Stimulated activated CD8-positive, alpha-beta memory T cell treated with anti-CD3 and anti-CD28 coated beads, Interleukin-15, amount 100 ng/mL, for 48 hours (primary cell): ENCODE results near the gene PRRT1B.
"Not testable (repeated sequence)": the region's sequence is repeated elsewhere in the genome, so short reads cannot be mapped to it uniquely, and the experiment has no call there.

ENCODE experiments used
- DNase-seq, 2 donors: peaks; one replicate each; pipeline ENCODE4 v3.0.0-alpha.2; 2020; ENCODE audit warnings: low read depth in 2 of 2

Gene PRRT1B

DNA sequence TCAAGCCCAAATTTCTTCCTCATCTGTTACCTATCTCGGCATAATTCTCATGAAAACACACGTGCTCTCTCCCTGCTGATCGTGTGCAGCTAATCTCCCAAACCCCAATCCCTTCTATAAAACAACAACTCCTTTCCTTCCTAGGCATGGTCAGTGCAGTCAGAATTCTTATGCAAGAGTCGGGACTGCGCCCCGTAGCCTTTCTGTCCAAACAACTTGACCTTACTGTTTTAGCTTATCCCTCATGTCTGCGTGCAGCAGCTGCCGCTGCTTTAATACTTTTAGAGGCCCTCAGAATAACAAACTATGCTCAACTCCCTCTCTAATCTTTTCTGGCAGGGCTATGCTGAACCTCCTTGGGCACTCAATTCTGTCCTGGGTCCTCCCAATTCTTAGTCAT is 5.1 kb downstream of the PRRT1B start:
- not testable (repeated sequence) for DNase-seq

DNA sequence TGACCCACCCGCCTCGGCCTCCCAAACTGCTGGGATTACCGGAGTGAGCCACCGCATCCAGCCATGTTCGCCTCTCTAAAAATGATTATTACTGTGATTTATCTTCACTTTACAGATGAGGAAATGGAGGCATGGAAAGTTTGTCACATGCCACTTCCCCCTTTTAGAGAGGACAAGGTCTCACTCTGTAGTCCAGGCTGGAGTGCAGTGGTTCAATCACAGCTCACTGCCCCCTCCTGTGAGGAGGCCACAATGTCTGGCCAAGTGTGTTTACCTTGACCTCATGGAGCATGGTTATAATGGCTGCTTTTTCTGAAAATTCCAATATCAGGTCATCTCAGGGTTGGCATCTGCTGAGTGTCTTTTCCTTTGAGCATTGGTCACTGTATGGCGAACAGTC is 6.7 kb downstream of the PRRT1B start:
- no peak for DNase-seq

DNA sequence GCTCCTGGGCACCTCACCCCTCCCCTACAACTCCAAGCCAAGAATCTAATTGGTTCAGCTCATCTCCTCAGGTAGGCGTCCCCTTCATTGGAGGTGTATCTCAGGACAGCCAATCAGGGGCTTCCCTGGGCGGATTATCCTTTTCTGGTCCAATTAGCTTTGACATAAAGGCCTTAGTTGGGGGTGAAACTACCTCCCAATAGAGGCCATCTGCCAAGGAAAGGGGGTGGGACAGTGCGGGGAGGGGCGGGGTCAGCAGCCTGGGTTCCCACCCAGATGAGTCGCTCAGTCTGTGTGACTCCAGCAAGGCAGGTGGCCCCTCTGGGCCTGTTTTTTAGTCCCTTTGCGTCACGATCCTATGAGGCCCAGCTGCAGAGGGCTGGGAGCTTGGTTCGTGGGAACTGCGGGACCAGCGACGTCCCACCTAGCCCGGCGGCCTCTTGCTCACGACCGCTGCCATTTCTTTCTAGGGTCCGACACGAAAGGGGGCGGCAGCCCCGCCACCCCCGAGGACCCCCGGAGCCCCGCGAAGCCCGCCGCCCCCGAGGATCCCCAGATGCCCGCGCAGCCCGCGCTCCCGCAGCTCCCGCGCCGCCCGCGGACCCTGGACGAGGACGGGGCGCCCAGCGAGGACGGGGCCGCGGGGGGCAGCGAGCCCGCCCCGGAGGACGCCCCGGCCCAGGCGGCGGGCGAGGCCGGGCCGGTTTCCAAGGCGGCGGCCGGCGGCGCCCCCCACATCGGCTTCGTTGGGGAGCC is 8.9 kb downstream of the PRRT1B start:
- no peak for DNase-seq

DNA sequence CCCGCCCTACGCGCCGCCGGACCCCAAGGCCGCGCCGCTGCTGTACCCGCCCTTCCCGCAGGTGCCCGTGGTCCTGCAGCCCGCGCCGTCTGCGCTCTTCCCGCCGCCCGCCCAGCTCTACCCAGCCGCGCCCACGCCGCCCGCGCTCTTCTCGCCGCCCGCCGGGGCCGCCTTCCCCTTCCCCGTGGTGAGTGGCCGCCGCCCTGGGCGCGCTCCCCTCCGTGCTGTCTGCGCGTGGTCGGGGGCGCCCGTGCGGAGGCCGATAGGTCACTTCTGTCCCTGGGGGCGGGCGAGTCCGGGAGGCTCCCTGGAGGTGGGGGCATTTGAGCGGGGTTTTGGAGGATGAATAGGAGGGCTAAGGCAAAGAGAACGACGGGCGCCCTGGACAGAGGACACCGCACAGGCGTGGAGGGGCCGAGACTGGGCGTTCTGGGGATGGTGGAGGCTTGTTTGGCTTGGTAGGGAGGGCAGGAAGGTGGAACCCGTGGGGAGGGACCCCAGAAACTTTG is 9.6 kb downstream of the PRRT1B start:
- no peak for DNase-seq

DNA sequence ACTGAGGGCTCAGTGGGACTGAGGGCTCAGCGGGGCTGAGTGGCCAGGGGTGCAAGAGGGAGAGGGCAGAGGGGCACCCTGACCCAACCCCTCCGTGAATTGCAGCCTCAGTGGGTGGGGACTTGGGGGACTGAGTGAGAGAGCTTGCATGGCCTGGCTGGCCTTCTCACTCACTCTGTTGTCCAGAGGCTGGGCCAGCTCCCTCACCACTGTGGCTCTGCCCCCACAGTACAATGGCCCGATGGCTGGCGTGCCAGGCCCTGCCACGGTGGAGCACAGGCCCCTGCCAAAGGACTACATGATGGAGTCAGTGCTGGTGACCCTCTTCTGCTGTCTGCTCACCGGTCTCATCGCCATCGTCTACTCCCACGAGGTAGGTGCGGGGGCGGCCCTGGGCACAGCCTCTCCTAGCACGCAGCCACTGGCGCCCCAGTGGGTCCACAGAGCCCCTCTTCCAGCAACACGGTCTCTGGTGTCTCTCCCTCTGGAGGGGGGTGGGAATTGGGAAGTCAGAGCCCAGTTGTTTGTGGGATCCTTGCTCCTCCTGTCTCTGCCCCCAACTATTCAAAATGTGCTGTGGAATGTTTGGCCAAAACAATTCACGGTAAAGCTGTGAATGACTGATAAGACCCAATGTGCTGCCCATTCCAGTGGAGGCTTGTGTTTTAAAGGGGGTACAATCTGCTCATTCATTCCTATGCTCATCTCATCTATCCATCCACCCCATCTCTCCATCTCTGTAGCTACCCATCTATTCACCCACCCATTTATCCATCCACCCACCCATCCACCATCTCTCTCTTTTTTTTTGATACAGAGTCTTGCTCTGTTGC is 10.7 kb downstream of the PRRT1B start:
- no peak for DNase-seq

DNA sequence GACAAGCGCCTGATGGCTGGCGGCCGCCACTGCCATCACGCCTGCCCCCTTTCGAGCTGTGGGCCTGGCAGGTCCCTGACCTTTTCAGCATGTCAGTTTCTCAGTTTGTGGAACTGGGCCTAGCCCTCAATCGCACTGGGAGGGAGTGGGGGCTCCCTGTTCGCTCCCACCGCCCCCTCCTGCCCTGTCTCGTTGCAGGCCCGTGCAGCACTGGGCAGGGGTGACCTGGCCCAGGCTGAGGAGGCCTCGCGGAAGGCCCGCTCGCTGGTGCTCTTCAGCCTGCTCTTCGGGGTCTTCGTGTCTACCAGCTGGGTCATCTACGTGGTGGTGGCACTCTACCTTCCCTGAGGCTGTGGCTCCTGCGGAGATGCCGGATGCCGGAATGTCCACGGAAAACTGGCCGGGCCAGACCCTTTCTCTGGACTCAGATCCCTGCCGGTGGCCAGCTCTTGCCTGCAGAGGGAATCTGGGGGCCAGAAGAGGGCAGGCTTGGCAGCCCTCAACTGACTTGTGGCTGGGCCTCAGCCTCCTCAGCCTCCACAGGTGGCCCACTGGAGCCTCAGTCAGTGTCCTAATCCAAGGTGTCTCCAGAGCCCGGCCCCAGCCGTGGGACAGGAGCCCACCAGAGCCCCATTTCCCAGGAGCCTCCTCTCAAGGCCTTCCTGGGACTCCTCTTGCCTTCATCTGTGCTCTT is 12.7 kb downstream of the PRRT1B start:
- DNase-seq, result no peak

DNA sequence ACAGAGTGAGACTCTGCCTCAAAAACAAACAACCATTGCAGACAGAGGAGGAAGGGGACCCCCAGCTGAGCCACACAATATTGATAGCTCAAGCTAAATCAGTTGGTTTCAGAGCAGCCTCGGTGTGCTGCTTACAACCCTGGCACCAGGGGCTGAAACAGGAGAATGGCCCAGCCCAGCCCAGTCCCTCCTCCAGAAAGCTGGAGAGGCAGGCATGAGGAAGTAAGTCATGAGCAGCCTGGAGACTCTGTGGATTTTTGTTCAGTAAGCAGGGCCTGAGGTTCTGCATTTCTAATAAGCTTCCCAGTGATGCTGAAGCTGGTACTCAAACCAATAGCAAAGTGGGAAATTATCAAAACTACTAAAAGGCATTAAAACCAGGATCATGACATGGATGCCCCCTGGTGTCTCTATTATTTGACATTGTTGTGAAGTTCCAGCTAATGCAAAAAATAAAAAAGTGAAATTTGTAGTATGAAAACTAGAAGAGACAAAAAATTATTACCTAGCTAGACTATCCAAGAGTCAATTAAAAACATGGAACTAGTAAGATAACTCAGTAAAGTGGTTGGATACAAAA is 14.2 kb downstream of the PRRT1B start:
- no peak for DNase-seq

DNA sequence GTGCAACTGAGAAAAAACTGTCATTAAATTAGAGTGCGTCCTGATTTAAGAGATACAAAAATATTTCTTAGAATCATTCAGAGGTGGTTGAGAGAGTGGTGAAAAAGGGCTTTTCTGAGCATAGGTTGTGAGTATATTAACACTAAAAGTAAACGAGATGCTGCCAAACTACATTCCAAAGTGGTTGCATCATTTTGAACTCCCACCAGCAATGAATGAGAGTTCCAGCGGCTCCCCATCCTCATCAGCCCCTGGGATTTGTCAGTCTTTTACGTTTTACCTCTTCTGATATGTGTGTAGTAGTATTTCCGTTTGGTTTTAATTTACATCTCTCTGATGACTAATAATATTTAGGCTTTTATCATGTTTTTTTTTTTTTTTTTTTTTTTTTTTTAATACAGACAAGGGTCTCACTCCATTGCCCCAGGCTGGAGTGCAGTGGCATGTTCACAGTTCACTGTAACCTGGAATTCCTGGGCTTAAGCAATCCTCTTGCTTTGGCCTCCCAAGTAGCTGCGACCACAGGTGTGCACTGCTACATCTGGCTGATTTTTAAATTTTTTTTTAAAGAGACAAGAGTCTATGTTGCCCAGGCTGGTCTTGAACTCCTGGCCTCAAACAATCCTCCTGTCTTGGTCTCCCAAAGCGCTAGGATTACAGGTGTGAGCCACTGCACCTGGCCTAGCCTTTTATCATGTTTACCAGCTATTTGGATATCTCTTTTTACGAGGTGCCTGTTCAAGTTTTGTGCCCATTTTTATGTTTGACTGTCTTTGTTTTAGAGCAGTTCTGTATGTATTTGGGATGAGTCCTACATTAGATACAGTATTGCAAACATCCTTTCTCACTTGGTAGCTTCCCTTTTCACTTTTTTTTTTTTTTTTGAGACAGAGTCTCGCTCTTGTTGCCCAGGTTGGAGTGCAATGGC is 17.0 kb downstream of the PRRT1B start:
- no peak for DNase-seq

DNA sequence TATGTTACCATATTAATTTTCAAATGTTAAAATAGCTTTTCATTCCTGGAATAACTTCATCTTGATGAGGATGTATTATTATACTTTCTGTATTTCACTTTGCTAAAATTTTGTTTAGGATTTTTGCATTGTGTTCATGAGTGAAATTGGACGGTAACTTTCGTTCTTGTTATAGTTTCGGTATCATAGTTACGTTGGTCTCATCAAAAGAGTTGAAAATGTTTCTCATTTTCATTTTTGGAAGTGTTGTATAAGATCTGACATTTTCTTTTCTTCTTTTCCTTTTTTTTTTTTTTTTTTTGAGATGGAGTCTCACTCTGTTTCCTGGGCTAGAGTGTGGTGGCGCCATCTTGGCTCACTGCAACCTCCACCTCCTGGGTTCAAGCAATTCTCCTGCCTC is 20.0 kb downstream of the PRRT1B start:
- no peak for DNase-seq

DNA sequence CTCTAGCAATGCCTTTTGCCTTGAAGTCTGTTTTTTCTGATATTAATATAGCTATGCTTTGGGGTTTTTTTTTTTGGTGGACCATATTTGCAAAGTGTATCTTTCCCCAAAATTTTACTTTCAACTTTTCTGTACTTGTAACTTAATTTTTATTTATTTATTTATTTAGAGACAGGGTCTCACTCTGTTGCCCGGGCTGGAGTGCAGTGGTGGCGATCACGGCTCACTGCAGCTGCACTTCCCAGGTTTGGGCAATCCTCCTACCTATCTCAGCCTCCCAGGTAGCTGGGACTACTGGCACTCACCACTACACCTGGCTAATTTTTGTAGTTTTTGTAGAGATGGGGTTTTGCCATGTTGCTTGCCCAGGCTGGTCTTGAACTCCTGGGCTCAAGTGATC is 20.8 kb downstream of the PRRT1B start:
- no peak for DNase-seq

DNA sequence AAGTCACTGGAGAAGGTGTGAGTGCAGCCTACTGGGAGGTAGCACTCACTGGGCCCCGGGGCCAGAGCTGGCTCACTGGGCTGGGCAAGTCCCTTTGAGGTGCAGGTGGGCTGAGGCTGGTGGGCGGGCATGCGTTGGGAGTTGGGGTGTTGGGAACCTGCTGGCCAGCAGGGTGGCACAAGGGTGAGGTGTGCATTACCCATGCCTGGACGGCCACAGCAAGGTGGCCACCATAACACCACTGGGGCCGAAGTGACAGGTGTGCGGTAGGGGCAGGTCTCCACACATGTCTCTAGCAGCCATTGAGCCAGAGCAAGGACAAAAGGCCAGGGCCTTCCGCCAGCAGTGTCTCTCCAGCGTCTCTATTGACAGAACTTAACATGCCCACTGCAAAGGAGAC is 22.6 kb downstream of the PRRT1B start:
- no peak for DNase-seq

DNA sequence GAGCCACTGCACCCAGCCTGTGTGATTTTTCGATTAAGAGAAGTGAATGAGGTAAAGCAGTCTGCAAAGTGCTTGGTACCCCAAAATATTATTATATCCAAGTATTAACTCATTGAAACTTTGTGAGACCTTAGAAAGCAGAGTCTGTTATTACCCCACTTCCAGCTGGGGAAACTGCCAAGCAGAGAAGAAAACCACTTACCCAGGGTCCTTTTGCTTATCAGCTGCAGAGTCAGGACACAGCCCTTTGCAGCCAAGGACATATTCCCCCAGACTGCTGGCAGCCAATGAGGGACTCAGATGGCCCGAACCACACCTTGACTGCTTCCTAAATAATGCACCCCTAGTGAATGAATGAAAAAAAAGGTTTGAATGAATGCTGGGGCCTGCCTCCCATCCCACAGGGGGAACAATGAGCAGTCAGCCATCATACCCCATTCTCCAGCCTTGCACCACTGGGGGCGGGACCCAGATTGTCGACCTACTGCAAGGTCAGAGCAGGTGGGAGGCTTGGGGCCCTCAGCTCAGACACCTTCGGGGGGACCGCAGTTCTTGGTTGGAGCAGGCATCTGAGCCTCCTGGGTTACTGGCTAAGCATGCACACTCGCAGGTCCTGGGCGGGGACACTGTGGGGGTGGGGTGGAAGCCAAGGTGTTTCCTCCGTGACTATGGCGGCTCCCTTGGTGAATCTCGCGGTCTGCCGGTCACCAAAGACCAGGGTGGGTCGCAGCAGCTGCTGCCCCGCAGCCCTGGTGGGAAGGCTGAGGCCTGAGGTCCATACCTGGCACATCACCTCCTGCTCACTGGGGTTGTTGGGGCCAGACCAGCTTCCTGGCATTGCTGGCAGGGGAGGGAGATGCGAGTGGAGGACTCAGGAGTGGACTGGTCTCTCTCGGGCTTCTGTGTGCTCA is 29.7 kb downstream of the PRRT1B start:
- DNase-seq, result no peak

DNA sequence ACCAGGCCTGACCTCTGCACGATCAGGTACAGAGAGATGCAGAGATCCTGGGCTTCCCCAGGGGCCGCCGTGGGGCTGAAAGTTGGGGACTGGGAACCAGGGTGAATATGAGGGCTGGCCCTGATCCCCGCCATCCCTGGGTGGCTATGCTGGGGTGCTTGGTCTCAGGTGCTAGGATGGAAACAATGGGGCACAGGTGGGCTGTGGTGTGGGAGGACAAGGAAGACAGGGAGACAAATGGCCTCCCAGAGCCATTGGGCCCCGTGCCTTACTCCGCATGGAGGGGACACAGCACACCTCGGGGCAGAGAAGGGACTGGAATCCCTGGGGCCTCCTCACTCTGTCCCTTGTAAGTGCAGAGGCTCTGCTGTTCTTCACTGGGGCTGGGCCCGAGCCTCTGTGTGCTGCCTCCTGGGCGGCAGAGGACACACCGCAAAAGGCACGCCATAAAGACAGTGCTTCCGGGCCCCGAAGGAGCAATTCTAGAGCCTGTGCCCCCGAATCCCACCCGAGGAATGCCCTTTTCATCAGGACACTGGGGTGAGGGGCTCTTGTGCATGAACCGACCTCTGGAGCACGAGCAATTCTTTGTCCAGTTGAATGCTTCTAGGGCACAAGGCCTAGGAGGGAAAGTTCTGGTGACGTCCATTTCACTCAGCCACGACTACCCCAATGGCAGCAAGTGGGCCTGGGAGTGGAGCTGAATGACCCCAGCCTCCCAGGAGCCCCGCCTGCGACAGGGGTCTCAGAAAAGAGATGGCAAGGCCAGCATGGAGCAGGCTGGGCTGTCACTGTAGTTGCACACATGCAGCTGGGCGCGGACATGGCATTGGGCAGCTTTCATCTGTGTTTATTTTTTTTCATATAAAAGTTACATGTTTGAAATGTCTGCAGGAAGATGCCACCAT is 30.9 kb downstream of the PRRT1B start:
- no peak for DNase-seq

DNA sequence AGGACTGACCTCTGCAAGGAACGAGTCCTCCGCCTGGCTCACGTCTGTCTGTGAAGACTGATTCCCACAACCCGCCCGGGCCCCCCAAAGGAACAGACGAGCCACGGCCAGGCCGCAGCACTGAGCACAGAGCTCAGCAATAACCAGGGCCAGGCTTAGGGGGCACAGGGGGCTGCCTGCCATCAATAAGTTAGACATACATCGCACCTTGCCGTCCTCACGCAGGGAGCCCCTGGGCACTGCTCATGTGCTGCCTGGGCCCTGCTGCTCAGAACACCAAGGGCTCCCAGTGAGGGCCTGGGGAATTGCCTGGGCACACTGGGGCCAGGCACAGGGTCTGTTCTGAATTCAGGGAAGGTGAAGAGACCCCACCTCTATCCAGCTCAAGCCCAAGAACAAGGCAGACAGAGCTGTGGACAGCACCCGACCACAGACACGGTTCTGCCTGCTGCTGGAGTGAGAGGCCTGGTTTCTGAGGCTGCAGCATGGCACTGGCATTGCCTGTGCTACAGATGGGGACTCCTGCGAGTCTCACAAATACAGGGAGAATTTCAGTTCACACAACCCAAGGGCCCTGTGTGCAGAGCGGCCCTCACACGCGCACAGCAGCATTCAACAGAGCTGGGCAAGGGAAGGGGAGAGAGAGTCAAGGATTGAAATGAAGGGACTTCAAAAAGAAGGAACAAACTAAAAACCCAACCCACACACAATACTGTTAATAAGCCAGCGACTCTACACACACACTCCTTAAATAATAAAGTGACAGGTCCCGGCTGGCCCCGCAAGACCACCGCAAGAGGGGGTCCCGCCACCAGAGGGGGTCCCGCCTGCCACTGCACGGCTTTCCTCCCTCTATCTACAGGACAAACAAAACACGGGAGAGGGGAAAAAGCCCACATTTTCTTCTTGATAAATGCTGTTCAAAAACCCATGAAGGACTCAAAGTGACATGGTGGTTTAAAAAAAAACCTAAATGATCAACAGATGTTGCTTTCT is 32.0 kb downstream of the PRRT1B start:
- DNase-seq, result no peak

DNA sequence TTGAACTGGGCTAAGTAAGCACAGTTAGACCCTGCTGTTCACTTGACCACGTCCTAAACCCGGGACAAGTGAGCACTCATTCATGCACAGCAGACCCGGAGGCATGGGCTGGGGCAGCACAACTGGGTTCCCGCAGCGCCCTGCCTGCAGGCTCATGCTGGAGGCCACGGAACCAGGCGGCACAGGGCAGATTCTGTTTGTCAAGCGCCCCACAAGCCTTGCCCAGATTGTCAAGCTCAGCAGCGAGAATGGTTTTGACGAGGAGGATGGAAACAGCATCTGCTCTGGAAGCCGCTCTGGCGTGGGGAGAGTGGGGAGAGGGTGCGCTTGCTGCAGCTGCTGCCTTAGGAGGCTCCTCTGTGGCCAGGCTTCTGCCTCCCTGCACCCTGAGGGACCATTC is 32.7 kb downstream of the PRRT1B start:
- DNase-seq, result no peak

DNA sequence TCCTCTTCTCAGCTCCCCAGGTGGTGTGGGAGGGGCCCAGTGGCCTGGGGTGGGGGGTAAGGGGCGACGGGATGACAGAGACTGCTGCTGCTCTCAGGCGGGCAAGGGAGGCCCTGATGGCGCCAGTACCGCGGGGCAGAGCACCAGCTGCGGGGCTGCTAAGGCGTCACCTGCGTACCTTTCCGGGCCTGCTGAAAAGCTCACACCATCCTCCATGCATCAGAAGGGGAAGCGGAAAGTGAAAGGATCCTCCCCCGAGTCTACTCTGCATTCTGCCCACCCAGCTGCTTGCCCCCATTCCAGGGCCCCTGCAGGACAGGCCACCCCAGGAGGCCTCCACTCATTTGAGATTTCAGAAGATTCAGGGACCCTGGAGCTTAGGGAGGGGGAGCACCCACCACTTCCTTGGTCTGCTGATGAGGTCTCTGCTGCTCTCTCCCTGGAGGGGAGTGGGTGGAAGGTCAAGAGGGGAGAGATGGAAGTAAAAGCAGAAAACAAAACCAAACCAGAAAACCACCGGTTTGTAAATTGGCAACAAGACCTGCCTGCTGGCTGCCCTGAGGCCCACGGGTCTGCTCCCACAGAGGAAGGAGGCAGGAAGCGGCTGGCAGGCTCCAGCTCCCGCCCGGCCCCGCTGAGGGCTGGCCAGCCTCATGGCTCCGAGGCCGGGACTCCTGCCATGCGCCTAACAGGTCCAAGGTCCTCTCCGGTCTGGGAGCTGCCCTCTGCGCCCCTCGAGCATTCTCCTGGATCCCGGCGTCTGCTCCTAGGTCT is 33.6 kb downstream of the PRRT1B start:
- peak; percentile 19 to 32 for DNase-seq

DNA sequence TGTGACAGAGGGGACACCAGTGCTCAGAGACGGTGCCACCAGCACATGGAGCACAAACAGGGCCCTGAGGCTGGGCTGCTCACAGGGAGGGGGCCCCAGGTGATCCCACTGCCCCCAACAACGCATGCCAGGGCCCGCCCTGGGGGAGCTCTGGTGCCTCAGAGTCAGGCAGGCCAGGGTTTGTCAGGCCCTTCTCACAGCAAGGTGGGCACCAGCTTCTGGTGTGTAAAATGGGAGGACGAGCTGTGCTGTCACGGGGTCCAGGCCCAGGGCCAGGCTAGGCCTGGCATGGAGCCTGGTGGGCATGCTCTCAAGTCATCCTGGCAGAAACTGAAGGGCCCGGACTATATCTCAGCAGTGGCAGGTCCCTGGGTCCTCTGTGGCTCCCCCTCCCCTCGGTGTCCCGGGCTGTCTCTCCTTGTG is 34.5 kb downstream of the PRRT1B start:
- DNase-seq, result no peak
